ENCODE results near the gene PROKR2.

Gene PROKR2

DNA sequence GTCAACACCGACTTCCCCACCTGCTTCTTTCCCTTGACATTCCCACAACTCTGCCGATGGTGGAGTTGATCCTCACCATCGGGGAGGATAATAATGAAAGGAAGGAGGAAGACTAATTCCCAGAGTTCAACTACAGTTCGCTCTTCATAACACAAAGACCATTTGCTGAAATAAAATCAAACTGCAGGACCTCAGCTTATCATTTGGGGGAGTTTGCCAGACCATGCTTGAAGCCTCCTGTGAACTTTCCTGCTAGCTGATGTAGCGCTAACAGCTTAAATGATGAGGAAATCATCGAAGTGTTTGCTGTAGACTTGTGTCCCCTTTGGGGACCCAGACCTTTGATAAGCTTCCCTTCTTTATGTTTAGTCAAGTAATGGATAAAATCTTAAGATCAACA is 26.2 kb downstream of the PROKR2 start:
- DNase-seq, result no peak

- DNase-seq, result no peak
Observed at GRCh38 chr20:5282561-5282960, 34.2 kb downstream of the PROKR2 start.

GRCh38 chr20:5279661-5280060 is 37.1 kb downstream of the PROKR2 start:
- DNase-seq, result no peak

GRCh38 chr20:5272268-5272667 is 44.5 kb downstream of the PROKR2 start:
- no peak for DNase-seq

- DNase-seq, result no peak
Observed at GRCh38 chr20:5270603-5271002, 46.2 kb downstream of the PROKR2 start.

DNA sequence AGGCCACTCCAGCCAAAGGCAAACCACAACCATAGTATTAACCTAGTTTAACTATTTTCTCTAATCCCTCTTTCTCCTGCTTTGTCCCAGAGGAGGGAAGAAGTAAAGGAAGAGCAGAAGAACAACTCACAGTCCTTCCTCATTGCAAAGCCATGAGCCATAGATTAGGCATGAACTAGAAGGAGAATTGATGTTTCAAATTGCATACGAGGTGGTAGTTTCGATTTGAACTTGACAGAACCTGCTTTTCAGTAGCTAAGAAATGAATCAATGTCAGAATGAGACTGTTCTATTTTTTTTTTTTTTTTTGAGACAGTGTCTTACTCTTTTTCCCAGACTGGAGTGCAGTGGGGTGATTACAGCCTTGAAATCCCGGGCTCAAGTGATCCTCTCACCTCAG is 48.3 kb downstream of the PROKR2 start:
- no peak for DNase-seq

- DNase-seq, result no peak
Observed at GRCh38 chr20:5267092-5267491, 49.7 kb downstream of the PROKR2 start.
